SK-N-SH (cell line): ENCODE measurements around the gene OLFML3. TPM values are rescaled to one million over a fixed set of nuclear protein-coding genes. Genes with fewer than 3 reads are reported as not detected.
"Not testable (repeated sequence)": the region's sequence is repeated elsewhere in the genome, so short reads cannot be mapped to it uniquely, and the experiment has no call there.

ENCODE experiments used
- CTCF ChIA-PET: fragments of 300-600, 350-600 bp; formaldehyde crosslinking; extraction: SDS; loops from one replicate; lab custom pipeline; 2021; lab: Yijun Ruan, JAX
- POLR2A ChIA-PET: fragments of 350-600 bp; sonication (Branson Sonifier 250); formaldehyde crosslinking; extraction: SDS; loops from one replicate; lab custom pipeline; 2020; ENCODE audit warnings: antibody characterized with exemption, inconsistent platforms; lab: Yijun Ruan, JAX
- DNase-seq: peaks from one replicate; pipeline ENCODE4 v3.0.0; 2012
- H2AFZ ChIP-seq: fragments of 200-600 bp; sonication (generic); 2 replicates; pipeline ENCODE4 v1.8.1; 2016; ENCODE audit warnings: antibody characterized with exemption, mild to moderate bottlenecking, low read depth
- H3F3A ChIP-seq: fragments of 200-600 bp; sonication (generic); replicated peaks from 2 replicates; pipeline ENCODE3; 2016; ENCODE audit warnings: antibody characterized with exemption, mild to moderate bottlenecking; ENCODE audit not compliant: insufficient read depth
- H3K27ac ChIP-seq, 2 experiments: fragments of 200-500 bp in 1 of 2; fragments of 200-600 bp in 1 of 2; sonication (Bioruptor generic) in 1 of 2; sonication (generic), shearing (Covaris generic) in 1 of 2; 2 replicates each; pipeline versions ENCODE4 v1.5.1 to v1.6.1; 2014 to 2016; ENCODE audit warnings: low read depth in 2 of 2, inconsistent platforms in 1 of 2, low read length in 1 of 2, mild to moderate bottlenecking in 1 of 2, mixed read lengths in 1 of 2
- H3K27me3 ChIP-seq: fragments of 200-600 bp; sonication (generic), shearing (Covaris generic); 2 replicates; pipeline ENCODE4 v1.6.1; 2016; ENCODE audit warnings: mixed run types; ENCODE audit not compliant: insufficient read depth
- H3K36me3 ChIP-seq, 2 experiments: fragments of 200-500 bp in 1 of 2; fragments of 200-600 bp in 1 of 2; sonication (Bioruptor generic) in 1 of 2; sonication (generic) in 1 of 2; replicated peaks in 1 of 2; 2 replicates each; pipeline versions ENCODE3 to v1.5.1; 2014 to 2016; ENCODE audit warnings: low read length in 1 of 2, mild to moderate bottlenecking in 1 of 2; ENCODE audit not compliant: insufficient read depth in 2 of 2, control insufficient read depth in 1 of 2
- H3K4me1 ChIP-seq, 2 experiments: fragments of 200-500 bp in 1 of 2; fragments of 200-600 bp in 1 of 2; sonication (Bioruptor generic) in 1 of 2; sonication (generic), shearing (Covaris generic) in 1 of 2; 2 replicates each; pipeline versions ENCODE4 v1.5.1 to v1.6.1; 2014 to 2016; ENCODE audit warnings: low read depth in 1 of 2, low read length in 1 of 2, mixed run types in 1 of 2; ENCODE audit not compliant: insufficient read depth in 2 of 2, control insufficient read depth in 1 of 2
- H3K4me2 ChIP-seq: fragments of 200-600 bp; sonication (generic), shearing (Covaris generic); 2 replicates; pipeline ENCODE4 v1.6.1; 2017; ENCODE audit warnings: mixed run types
- H3K4me3 ChIP-seq, 2 experiments: fragments of 200-500 bp in 1 of 2; fragments of 200-600 bp in 1 of 2; sonication (Bioruptor generic) in 1 of 2; sonication (generic), shearing (Covaris generic) in 1 of 2; 2 replicates each; pipeline versions ENCODE4 v1.5.1 to v1.8.1; 2014 to 2016; ENCODE audit warnings: low read depth in 2 of 2, inconsistent platforms in 1 of 2, low read length in 1 of 2, mild to moderate bottlenecking in 1 of 2, mixed read lengths in 1 of 2, moderate library complexity in 1 of 2
- H3K79me2 ChIP-seq: fragments of 200-600 bp; sonication (generic); 2 replicates; pipeline ENCODE4 v1.8.1; 2017; ENCODE audit warnings: mild to moderate bottlenecking; ENCODE audit not compliant: insufficient read depth
- H3K9ac ChIP-seq: fragments of 200-600 bp; sonication (generic); 2 replicates; pipeline ENCODE4 v1.6.1; 2017; ENCODE audit warnings: mixed run types
- H3K9me2 ChIP-seq: fragments of 200-600 bp; sonication (generic); 2 replicates; pipeline ENCODE4 v1.6.1; 2017; ENCODE audit warnings: mixed run types
- H3K9me3 ChIP-seq: fragments of 200-600 bp; sonication (generic); 2 replicates; pipeline ENCODE4 v1.6.1; 2017; ENCODE audit warnings: mixed run types, mild to moderate bottlenecking, moderate library complexity
- H4K20me1 ChIP-seq: fragments of 200-600 bp; sonication (generic); 2 replicates; pipeline ENCODE4 v1.6.1; 2017; ENCODE audit warnings: mild to moderate bottlenecking, mixed run types; ENCODE audit not compliant: insufficient read depth
- EZH2phosphoT487 ChIP-seq: fragments of 200-600 bp; sonication (generic); IDR thresholded peaks from 2 replicates; pipeline ENCODE4 v1.6.1; 2017; ENCODE audit warnings: low read depth, mixed run types, mild to moderate bottlenecking, antibody characterized with exemption, moderate library complexity, borderline replicate concordance
- FOSL2 ChIP-seq: IDR thresholded peaks from 2 replicates; pipeline ENCODE4 v1.4.0; 2012; ENCODE audit warnings: low read depth, mild to moderate bottlenecking, moderate library complexity, borderline replicate concordance
- FOXM1 ChIP-seq: IDR thresholded peaks from 2 replicates; pipeline ENCODE4 v1.4.0; 2012; ENCODE audit warnings: low read depth, mild to moderate bottlenecking
- GABPA ChIP-seq: IDR thresholded peaks from 2 replicates; pipeline ENCODE4 v1.4.0; 2012; ENCODE audit warnings: low read depth, mild to moderate bottlenecking
- MAX ChIP-seq: IDR thresholded peaks from 2 replicates; pipeline ENCODE4 v1.4.0; 2012; ENCODE audit warnings: low read depth
- MXI1 ChIP-seq: IDR thresholded peaks from 2 replicates; pipeline ENCODE4 v1.6.1; 2012; ENCODE audit warnings: mild to moderate bottlenecking, low read depth, low read length, improper control_type of control experiment
- NFIC ChIP-seq: IDR thresholded peaks from 2 replicates; pipeline ENCODE4 v1.4.0; 2012; ENCODE audit warnings: borderline replicate concordance
- PBX3 ChIP-seq: IDR thresholded peaks from 2 replicates; pipeline ENCODE4; 2012
- RAD21 ChIP-seq: IDR thresholded peaks from 2 replicates; pipeline ENCODE4 v1.6.1; 2012; ENCODE audit warnings: mild to moderate bottlenecking, low read length
- TEAD4 ChIP-seq: IDR thresholded peaks from 2 replicates; pipeline ENCODE4 v1.4.0; 2012; ENCODE audit warnings: mild to moderate bottlenecking, borderline replicate concordance; ENCODE audit not compliant: insufficient read depth
- ZBTB33 ChIP-seq: IDR thresholded peaks from 2 replicates; pipeline ENCODE4 v1.4.0; 2012; ENCODE audit warnings: low read depth, borderline replicate concordance
- WGBS: methylation state at CpG from one replicate; pipeline ENCODE4 v1.1.6; 2017; ENCODE audit warnings: low lambda C conversion rate; 5-methylcytosine and 5-hydroxymethylcytosine counted together
- polyA plus RNA-seq, 3 experiments: library from polyadenylated mRNA; depleted of rRNA; stranded (reverse); fragments of >200 nt; gene quantifications; 2 replicates each; pipeline ENCODE4 v1.2.3, GENCODE V29; 2012
- TF ChIP-seq, protein P1 (sequence below): IDR thresholded peaks from 2 replicates; pipeline ENCODE4 v1.6.1; 2012; ENCODE audit warnings: mild to moderate bottlenecking, low read depth, low read length, moderate library complexity
- TF ChIP-seq, protein P2 (sequence below): IDR thresholded peaks from 2 replicates; pipeline ENCODE4 v1.4.0; 2012; ENCODE audit warnings: low read depth, borderline replicate concordance

OLFML3 gene
- polyA plus RNA-seq, 1 of the 3 experiments (the other 2 are of a cell fraction), result 26.1 TPM

DNA sequence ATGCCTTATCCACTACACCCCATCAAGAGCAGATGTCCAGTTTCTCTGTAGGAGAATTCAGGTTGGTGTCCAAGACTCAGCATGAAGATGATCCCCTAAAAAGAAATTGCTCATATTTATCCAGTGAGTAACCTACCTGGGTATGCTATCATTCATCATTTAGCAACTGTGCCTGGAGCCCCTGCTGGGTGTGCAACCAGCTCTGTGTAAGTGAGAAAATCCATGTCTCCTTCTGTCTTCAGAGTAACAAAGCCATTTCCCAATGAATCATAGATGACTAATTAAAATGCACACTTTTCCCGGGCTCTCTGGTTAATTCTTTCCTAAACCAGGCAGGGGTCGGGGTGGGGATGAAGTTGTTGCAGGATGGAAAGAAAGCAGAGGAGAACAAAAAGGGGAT, 35.8 kb downstream of the OLFML3 start (continued):
- TF ChIP-seq, protein P1, sequence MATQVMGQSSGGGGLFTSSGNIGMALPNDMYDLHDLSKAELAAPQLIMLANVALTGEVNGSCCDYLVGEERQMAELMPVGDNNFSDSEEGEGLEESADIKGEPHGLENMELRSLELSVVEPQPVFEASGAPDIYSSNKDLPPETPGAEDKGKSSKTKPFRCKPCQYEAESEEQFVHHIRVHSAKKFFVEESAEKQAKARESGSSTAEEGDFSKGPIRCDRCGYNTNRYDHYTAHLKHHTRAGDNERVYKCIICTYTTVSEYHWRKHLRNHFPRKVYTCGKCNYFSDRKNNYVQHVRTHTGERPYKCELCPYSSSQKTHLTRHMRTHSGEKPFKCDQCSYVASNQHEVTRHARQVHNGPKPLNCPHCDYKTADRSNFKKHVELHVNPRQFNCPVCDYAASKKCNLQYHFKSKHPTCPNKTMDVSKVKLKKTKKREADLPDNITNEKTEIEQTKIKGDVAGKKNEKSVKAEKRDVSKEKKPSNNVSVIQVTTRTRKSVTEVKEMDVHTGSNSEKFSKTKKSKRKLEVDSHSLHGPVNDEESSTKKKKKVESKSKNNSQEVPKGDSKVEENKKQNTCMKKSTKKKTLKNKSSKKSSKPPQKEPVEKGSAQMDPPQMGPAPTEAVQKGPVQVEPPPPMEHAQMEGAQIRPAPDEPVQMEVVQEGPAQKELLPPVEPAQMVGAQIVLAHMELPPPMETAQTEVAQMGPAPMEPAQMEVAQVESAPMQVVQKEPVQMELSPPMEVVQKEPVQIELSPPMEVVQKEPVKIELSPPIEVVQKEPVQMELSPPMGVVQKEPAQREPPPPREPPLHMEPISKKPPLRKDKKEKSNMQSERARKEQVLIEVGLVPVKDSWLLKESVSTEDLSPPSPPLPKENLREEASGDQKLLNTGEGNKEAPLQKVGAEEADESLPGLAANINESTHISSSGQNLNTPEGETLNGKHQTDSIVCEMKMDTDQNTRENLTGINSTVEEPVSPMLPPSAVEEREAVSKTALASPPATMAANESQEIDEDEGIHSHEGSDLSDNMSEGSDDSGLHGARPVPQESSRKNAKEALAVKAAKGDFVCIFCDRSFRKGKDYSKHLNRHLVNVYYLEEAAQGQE, result no peak
- TF ChIP-seq, all 33 proteins: peak for 4

DNA sequence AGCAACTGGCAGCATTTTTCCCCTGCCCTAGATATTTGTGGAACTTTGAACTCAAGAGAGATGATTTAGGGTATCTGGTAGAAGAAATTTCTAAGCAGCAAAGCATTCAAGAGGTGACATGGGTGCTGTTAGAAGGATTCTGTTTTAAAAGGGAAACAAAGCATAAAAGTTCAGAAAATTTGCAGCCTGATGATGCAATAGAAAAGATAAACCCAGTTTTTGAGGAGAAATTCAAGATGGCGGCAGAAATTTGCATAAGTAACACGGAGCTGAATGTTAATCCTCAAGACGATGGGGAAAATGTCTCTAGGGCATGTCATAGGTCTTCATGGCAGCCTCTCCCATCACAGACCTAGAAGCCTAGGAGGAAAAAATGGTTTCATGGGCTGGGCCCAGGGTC, 40.5 kb downstream of the OLFML3 start:
- H2AFZ ChIP-seq, H3K27me3 ChIP-seq, H3K4me2 ChIP-seq, POLR2A ChIA-PET, H3K4me3 ChIP-seq, H3K79me2 ChIP-seq, H3K4me1 ChIP-seq, H4K20me1 ChIP-seq, H3K27ac ChIP-seq, H3F3A ChIP-seq, DNase-seq, H3K9me3 ChIP-seq, H3K9ac ChIP-seq, H3K9me2 ChIP-seq, H3K36me3 ChIP-seq: not testable (repeated sequence)
- CTCF ChIA-PET, result interaction anchor here (1.0 kb wide), 1 partner anchor 11 kb away, joined by 4 read pairs; no protein-coding TSS in a partner anchor
- WGBS, result 81% methylated on average over 3 of the region's 3 CpGs

GRCh38 chr1:114021665-114022099, 42.4 kb downstream of the OLFML3 start:
- no peaks in the 10 kb centered on the region for H3K27me3 ChIP-seq
- WGBS, result 73% methylated on average over 4 of the region's 4 CpGs
- H3K79me2 ChIP-seq, result no peaks in the 10 kb centered on the region
- H3K9me2 ChIP-seq, result no peaks in the 10 kb centered on the region
- no peak overlapping the region for H3K9ac ChIP-seq
- H3K4me3 ChIP-seq, result no peak overlapping the region
- H3K36me3 ChIP-seq, result no peaks in the 10 kb centered on the region
- H3K4me2 ChIP-seq, result no peak overlapping the region
- POLR2A ChIA-PET, result interaction anchor here (0.6 kb wide), 1 partner anchor 453 kb away, joined by 3 read pairs; no protein-coding TSS in a partner anchor
- no peaks in the 10 kb centered on the region for H3F3A ChIP-seq
- CTCF ChIA-PET, result no interaction called here
- H3K27ac ChIP-seq, result no peak overlapping the region
- no peak overlapping the region for H2AFZ ChIP-seq
- H4K20me1 ChIP-seq, result no peaks in the 10 kb centered on the region
- no peak for DNase-seq
- no peaks in the 10 kb centered on the region for H3K9me3 ChIP-seq
- no peaks in the 10 kb centered on the region for H3K4me1 ChIP-seq
- TF ChIP-seq, protein P1, result no peak
- TF ChIP-seq GABPA (no peak), ZBTB33 (no peak), TEAD4 (no peak), MXI1 (no peak), MAX (no peak), PBX3 (no peak), EZH2phosphoT487 (no peak), FOXM1 (no peak), NFIC (no peak), RAD21 (no peak), FOSL2 (no peak)
- TF ChIP-seq, protein P2, sequence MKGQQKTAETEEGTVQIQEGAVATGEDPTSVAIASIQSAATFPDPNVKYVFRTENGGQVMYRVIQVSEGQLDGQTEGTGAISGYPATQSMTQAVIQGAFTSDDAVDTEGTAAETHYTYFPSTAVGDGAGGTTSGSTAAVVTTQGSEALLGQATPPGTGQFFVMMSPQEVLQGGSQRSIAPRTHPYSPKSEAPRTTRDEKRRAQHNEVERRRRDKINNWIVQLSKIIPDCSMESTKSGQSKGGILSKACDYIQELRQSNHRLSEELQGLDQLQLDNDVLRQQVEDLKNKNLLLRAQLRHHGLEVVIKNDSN, result no peak
